GM12874 (cell line): ENCODE data around the gene MEST.

ENCODE experiments used
- TF ChIP-seq, protein P1 (sequence below): IDR thresholded peaks from 2 replicates; pipeline ENCODE4 v1.5.1; 2011; ENCODE audit warnings: low read depth, mild to moderate bottlenecking, control low read depth, low read length, moderate library complexity; ENCODE audit not compliant: insufficient read depth

Gene MEST

DNA sequence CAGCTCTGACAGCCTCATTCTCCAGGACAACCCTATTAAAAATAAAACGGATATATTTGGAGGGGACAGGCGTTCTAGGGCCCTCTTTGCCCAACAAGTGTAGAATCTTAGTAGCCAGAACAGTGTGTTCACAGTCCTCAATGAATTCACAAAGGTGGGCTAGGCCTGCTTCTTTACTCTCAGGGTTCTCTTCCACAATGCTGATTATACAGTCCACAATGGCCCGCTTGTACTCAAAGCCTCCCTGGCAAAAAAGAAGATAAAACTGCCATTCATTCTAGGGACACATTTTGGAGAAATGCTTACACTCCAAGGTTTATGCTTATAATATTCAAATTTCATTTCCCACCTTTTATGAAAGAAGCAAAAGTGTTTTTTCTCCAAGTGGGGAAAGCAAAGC, 62.6 kb downstream of the MEST start:
- TF ChIP-seq, protein P1, sequence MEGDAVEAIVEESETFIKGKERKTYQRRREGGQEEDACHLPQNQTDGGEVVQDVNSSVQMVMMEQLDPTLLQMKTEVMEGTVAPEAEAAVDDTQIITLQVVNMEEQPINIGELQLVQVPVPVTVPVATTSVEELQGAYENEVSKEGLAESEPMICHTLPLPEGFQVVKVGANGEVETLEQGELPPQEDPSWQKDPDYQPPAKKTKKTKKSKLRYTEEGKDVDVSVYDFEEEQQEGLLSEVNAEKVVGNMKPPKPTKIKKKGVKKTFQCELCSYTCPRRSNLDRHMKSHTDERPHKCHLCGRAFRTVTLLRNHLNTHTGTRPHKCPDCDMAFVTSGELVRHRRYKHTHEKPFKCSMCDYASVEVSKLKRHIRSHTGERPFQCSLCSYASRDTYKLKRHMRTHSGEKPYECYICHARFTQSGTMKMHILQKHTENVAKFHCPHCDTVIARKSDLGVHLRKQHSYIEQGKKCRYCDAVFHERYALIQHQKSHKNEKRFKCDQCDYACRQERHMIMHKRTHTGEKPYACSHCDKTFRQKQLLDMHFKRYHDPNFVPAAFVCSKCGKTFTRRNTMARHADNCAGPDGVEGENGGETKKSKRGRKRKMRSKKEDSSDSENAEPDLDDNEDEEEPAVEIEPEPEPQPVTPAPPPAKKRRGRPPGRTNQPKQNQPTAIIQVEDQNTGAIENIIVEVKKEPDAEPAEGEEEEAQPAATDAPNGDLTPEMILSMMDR, result no peak
